BJ (cell line): ENCODE data around the gene ADAMTS1. TPM values are rescaled to one million over a fixed set of nuclear protein-coding genes. Genes with fewer than 3 reads are reported as not detected.

Source experiments
- CTCF ChIA-PET: fragments of 350-600 bp; formaldehyde crosslinking; extraction: SDS; loops from one replicate; lab custom pipeline; 2021; ENCODE audit warnings: antibody characterized with exemption, inconsistent platforms; lab: Yijun Ruan, JAX
- POLR2A ChIA-PET: fragments of 300-600 bp; sonication (Branson Sonifier 250); formaldehyde crosslinking; extraction: SDS; loops from one replicate; lab custom pipeline; 2021; ENCODE audit warnings: antibody characterized with exemption; lab: Charles Lee
- DNase-seq: peaks from one replicate; pipeline ENCODE4 v3.0.0-alpha.2; 2011; ENCODE audit warnings: low read depth
- H3K27me3 ChIP-seq: 2 replicates; pipeline ENCODE4 v1.6.0; 2011; ENCODE audit warnings: low read length; ENCODE audit not compliant: control insufficient read depth, insufficient read depth
- H3K36me3 ChIP-seq: 2 replicates; pipeline ENCODE4 v1.5.1; 2011; ENCODE audit warnings: low read length; ENCODE audit not compliant: control insufficient read depth, insufficient read depth
- H3K4me3 ChIP-seq: 2 replicates; pipeline ENCODE4 v1.5.1; 2011; ENCODE audit warnings: low read depth, mild to moderate bottlenecking, control low read depth, low read length
- polyA plus RNA-seq: library from polyadenylated mRNA; depleted of rRNA; stranded (reverse); fragments of >200 nt; gene quantifications from 2 replicates; pipeline ENCODE4 v1.2.3, GENCODE V29; 2011
- TF ChIP-seq, protein P1 (sequence below): IDR thresholded peaks from 2 replicates; pipeline ENCODE4 v1.5.1; 2011; ENCODE audit warnings: low read depth, mild to moderate bottlenecking, control low read depth, inconsistent platforms, low read length, moderate library complexity; ENCODE audit not compliant: insufficient read depth

ADAMTS1 gene
- polyA plus RNA-seq, 1 experiment = 1,081 TPM

DNA sequence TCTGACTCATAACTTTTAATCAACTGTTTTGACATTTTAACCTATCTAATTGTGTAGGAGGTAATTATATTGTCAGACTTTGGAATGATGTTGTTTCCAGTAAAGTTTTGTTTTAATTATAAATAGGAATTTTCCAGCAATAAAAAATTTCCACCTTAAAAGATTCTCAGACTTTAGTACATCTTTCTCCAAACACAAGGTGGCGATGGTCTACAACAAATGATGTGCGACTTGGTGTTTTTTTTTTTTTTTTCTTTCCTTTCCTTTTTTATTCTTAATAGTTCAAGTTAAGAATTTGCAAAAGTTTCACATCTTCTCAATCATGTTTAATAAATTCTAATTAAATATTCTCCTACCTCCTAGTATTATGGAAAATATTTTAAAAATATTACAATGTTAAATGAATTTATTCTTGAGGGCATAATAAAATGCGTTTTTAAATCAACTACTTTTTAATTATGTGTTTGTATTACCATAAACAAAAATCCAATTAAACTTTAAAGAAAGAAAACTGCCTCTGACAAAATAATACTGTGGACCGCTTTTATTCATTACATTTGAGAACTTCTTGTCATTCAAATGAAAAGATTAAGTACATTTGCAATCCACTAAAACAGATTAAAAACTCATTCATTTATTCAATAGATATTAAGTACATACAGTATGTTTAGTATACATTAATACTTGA is 4.4 kb upstream of the ADAMTS1 start:
- TF ChIP-seq, protein P1, sequence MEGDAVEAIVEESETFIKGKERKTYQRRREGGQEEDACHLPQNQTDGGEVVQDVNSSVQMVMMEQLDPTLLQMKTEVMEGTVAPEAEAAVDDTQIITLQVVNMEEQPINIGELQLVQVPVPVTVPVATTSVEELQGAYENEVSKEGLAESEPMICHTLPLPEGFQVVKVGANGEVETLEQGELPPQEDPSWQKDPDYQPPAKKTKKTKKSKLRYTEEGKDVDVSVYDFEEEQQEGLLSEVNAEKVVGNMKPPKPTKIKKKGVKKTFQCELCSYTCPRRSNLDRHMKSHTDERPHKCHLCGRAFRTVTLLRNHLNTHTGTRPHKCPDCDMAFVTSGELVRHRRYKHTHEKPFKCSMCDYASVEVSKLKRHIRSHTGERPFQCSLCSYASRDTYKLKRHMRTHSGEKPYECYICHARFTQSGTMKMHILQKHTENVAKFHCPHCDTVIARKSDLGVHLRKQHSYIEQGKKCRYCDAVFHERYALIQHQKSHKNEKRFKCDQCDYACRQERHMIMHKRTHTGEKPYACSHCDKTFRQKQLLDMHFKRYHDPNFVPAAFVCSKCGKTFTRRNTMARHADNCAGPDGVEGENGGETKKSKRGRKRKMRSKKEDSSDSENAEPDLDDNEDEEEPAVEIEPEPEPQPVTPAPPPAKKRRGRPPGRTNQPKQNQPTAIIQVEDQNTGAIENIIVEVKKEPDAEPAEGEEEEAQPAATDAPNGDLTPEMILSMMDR = peak; percentile 42; the same call in 1 of the 2 replicates
- no peaks in the 10 kb centered on the region for H3K27me3 ChIP-seq
- H3K4me3 ChIP-seq = no peak overlapping the region
- DNase-seq = no peak
- CTCF ChIA-PET = interaction anchor here (1.1 to 6.0 kb wide), 6 partner anchors 851 to 1896 kb away, joined by 3 to 30 read pairs (median 14); no protein-coding TSS in a partner anchor
- no peaks in the 10 kb centered on the region for H3K36me3 ChIP-seq
- POLR2A ChIA-PET = interaction anchor here (0.6 kb wide), 1 partner anchor 1679 kb away, joined by 10 read pairs; no protein-coding TSS in a partner anchor

DNA sequence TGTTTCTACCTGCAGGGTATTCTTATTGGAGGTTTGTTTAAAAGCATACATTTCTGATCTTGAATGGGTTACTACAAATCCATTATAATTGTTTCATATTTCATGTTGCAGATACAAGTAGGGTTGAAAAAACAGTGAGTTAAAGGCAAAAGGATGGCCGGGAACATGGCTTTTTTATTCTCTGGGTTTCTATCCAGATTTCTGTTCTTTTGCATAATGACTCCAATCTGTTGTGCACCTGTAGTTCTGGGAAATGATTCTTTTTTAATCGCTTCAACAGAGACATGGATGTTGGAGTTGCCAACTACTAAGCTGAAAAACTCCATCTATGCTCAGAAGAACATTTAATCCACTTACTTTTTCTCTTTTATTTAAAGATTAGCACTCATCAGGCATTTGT is 2.7 kb upstream of the ADAMTS1 start:
- TF ChIP-seq, protein P1 = no peak
- H3K4me3 ChIP-seq = no peak overlapping the region
- DNase-seq = no peak
- ChIA-PET CTCF (interaction anchor here (0.9 to 6.0 kb wide), 6 partner anchors 119 to 1897 kb away, joined by 3 to 30 read pairs (median 6); partner anchors contain the start of gene ADAMTS5), POLR2A (no interaction called here)
- H3K36me3 ChIP-seq = peaks cover 7% of the 10 kb centered on the region
- H3K27me3 ChIP-seq = no peaks in the 10 kb centered on the region

DNA sequence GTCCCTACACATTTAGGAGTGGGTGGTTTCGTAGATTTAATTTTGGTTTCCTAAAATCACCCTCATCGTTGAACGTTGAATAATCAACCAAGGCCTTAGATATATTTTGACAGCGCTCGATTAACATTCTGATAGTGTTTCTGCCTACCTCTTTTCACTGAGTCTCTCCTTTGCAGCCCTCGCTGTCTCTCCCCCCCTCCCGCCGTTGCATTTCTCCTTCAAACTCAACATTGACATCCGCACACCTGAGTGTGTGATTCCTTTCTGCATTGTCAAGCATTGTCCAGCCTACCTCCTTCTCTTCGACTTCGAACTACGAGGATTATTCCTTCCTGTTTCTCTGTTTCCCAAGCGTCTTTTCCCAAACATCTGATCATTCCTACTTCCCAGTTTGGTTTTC is 1.8 kb upstream of the ADAMTS1 start:
- DNase-seq = no peak
- peaks cover 11% of the 10 kb centered on the region for H3K36me3 ChIP-seq
- ChIA-PET POLR2A (interaction anchor here (0.6 kb wide), 1 partner anchor 1923 kb away, joined by 7 read pairs; no protein-coding TSS in a partner anchor), CTCF (interaction anchor here (1.5 to 6.0 kb wide), 5 partner anchors 114 to 1898 kb away, joined by 4 to 30 read pairs (median 8); no protein-coding TSS in a partner anchor)
- no peaks in the 10 kb centered on the region for H3K27me3 ChIP-seq
- peak overlapping the region; percentile 96 for H3K4me3 ChIP-seq
- TF ChIP-seq, protein P1 = no peak

DNA sequence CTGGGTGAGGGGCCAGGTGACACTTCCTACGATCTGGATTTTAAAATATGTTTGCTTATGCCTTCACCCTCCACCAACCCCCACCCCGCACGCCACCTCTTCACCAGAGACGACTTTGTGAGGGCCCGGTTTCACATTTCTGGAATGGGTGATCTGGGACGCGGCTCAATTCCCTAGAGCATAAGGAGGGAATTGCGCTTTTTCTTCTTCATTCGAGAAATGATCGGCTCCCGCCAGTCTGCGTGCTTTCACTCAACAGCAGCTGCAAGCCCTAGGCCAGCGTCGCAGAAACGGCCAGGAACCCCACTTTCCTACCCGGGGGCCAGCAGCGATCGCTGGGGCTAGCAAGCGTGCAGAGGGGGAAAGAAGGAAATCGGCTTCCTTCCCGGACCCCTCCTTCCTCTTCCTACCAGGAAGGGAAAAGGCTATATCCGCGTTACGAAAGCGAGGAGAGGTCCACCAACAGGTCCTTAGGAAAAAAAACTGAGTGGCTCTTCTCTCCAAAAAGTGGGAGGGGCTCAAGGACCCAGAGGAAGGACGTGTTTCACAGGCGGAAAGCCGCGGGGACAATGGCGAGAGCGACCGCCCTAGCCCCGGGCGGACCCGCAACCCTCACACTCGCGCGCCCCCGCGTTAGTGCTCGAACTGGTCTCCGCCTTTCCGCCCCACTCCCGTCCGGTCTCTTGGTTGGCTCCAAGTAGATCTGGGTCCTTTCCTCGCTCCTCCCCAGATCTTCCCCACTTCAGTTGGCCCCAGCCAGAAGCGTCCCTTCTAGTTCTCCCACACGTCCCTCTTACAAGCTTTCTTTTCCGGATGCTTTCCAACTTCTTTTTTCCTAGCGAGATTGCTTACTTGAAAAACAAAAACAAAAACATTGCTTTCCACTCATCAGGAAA is 1.1 kb upstream of the ADAMTS1 start:
- Histone ChIP-seq H3K27me3 (no peaks in the 10 kb centered on the region), H3K4me3 (peak overlapping the region; percentile 96), H3K36me3 (peaks cover 13% of the 10 kb centered on the region)
- DNase-seq = no peak
- ChIA-PET CTCF (interaction anchor here (1.0 to 6.0 kb wide), 9 partner anchors 89 to 1899 kb away, joined by 3 to 30 read pairs (median 4); no protein-coding TSS in a partner anchor), POLR2A (interaction anchor here (0.6 kb wide), 2 partner anchors 1667 to 1923 kb away, joined by 4 to 7 read pairs; no protein-coding TSS in a partner anchor)
- TF ChIP-seq, protein P1 = peak; percentile 46; the same call in 1 of the 2 replicates
